ENCODE measurements around the gene PRKD2.

Gene PRKD2

GRCh38 chr19:46748325-46749109, 31.6 kb upstream of the PRKD2 start:
- TF ChIP-seq CTCF (IDR thresholded peaks at IDR 0.05; ENCODE audit: extremely low read depth, insufficient read depth, missing control alignments) = peak; percentile 79
- in situ Hi-C loops (cut with MboI; ENCODE audit: low pct_unique_long_range_greater_than_20kb, low sequenced_read_pairs, unreplicated experiment) = no loop called here
- no peak for DNase-seq (ENCODE audit: low spot score)

DNA sequence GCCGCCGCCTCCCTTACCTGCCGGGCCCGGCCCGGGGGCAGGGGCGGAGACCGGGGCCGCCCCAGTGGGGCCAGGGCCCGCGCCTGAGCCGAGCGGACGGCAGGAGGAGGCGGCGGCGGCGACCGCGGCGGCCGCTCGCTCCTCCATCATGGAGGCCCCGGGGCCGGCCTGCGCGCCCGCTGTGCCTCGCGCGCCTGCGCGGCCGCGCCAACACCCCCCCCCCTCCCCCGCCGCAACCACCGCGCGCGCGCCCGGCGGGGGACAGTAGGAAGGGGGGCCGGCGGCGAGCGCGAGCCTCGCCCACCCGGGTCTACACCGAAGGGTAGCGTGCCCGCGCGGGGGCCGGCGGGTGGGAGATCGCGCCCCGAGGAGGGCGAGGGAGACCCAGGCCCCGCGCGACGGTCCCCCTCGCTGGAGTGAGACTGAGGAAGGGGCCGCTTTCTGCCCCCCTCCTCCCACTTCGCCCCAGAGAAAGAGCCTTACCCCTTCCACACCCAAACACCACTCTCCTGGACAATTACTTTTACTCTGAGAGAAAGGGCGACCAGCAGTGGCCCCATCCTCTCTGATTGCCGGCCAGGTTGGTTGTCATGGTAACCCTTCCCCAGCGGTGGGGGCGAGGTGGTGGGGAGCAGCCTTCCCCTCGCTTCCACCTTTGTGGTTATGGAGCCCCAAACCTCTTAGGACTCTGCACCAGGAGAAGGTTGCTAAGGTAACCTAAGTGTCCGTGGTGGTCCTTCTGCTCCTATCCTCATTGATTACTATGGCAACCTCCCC, 29.6 kb upstream of the PRKD2 start, which contains the start of gene STRN4:
STRN4 (minus strand) TSS at position 170 of the 777 bp plus-strand sequence; CDS start at position 150, 20 bp downstream.
- TF ChIP-seq CTCF (IDR thresholded peaks at IDR 0.05; ENCODE audit: extremely low read depth, insufficient read depth, missing control alignments) = no peak
- DNase-seq (ENCODE audit: low spot score) = peak; percentile 95
- in situ Hi-C loops (cut with MboI; ENCODE audit: low pct_unique_long_range_greater_than_20kb, low sequenced_read_pairs, unreplicated experiment) = no loop called here

- DNase-seq (ENCODE audit: low spot score) = peak; percentile 75
- in situ Hi-C loops (cut with MboI; ENCODE audit: low pct_unique_long_range_greater_than_20kb, low sequenced_read_pairs, unreplicated experiment) = no loop called here
- TF ChIP-seq CTCF (IDR thresholded peaks at IDR 0.05; ENCODE audit: extremely low read depth, insufficient read depth, missing control alignments) = no peak
Measured at GRCh38 chr19:46745521-46746280, 28.8 kb upstream of the PRKD2 start, which contains the start of gene FKRP. FKRP (plus strand) TSS chr19:46746057; CDS start chr19:46755451, 9,394 bp downstream.

- in situ Hi-C loops (cut with MboI; ENCODE audit: low pct_unique_long_range_greater_than_20kb, low sequenced_read_pairs, unreplicated experiment) = no loop called here
- DNase-seq (ENCODE audit: low spot score) = no peak
- TF ChIP-seq CTCF (IDR thresholded peaks at IDR 0.05; ENCODE audit: extremely low read depth, insufficient read depth, missing control alignments) = no peak
Measured at GRCh38 chr19:46745030-46745429, 28.1 kb upstream of the PRKD2 start.

- no peak for DNase-seq (ENCODE audit: low spot score)
- no peak for TF ChIP-seq CTCF (IDR thresholded peaks at IDR 0.05; ENCODE audit: extremely low read depth, insufficient read depth, missing control alignments)
- in situ Hi-C loops (cut with MboI; ENCODE audit: low pct_unique_long_range_greater_than_20kb, low sequenced_read_pairs, unreplicated experiment) = no loop called here
Measured at GRCh38 chr19:46744005-46744691, 27.2 kb upstream of the PRKD2 start.

All from GM13977 (cell line).